ENCODE measurements around the gene CAMK1D.
A peak's percentile ranks its signal among the peaks of the same experiment; 100 is the strongest.

Gene CAMK1D

DNA sequence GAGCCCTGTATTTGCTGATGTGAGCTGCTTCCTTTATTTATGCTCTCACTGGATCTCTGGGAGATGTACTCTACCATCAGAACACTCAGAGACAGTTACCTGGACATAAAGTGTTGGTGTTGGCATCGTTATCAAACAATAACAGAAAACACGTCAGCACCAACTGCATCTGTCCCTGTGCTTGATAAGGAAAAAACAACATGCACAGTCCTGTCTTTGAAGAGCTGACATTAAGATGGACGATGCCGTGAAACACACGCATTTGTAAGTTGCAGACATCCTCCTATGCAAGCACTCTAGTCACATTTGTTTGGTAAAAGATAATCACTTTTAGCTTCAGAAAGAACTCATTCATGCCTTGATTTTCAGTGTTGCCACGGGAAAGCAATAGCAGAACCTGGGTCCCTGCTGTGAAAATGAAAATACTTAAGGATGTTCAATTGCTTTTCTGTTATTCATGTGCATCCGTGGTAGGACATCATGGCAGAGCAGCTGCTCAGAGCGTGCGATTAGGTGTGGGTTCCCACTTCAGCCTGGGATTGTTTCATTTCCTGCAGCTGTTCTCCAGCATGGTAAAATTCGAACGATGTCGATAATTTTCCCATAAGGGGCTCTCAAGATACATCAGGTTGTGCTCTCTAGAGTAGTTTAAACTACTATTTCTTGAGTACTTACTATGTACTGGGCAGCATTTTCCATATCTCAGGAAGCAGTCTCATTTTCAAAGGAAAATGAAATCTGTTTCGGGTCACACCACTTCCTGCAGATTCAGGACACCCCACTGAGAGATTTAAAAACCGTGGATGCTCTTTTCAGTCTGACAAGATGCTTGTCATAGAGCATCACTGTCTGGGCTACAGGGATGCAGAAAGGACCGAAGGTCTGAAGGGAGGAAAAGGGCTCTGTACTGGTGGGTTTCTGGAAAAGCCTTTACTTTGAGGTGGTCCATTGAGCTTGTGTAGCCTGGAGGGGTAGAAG is 248.7 kb downstream of the CAMK1D start:
- Mint-ChIP-seq H3K4me3 (no peak overlapping the region), H3K27ac (peak overlapping the region; percentile 85), H3K27me3 (no peaks in the 10 kb centered on the region), H3K36me3 (peaks cover 22 to 53% of the 10 kb centered on the region in 2 donors), H3K4me1 (peaks cover 35 to 63% of the 10 kb centered on the region in 2 donors), H3K9me3 (peaks cover 7% of the 10 kb centered on the region in 2 donors)
- DNase-seq (no peak), ATAC-seq (replicated peaks) (no peak)

GRCh38 chr10:12600652-12601051 is 251.3 kb downstream of the CAMK1D start:
- Mint-ChIP-seq H3K27ac (no peak overlapping the region), H3K4me1 (peaks cover 29 to 56% of the 10 kb centered on the region in 2 donors)
- ATAC-seq (replicated peaks) = no peak

DNA sequence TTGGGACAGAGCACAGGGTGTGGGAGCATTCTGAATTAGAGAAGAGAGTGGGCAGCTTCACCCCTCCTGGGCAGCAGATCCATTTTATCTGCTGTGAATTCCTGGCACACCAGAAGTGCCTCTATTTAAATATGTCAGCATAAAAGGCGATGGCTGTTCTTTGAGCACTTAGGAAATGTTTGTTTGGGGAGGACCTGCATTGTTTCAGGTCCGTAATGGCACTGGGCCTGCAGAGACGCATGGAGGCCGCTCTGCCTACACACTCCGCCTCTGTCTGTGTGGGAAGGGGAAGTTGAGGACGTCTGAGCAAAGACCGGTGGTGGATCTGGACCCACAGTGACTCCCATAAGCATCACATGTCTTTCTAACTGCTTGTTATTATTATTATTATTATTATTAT is 253.2 kb downstream of the CAMK1D start:
- peaks cover 9 to 29% of the 10 kb centered on the region in 2 donors for H3K36me3 Mint-ChIP-seq
- H3K4me1 Mint-ChIP-seq = peaks cover 37 to 58% of the 10 kb centered on the region in 2 donors
- H3K4me3 Mint-ChIP-seq = no peak overlapping the region
- no peak for DNase-seq
- H3K27me3 Mint-ChIP-seq = no peaks in the 10 kb centered on the region
- no peak overlapping the region for H3K27ac Mint-ChIP-seq
- ATAC-seq (replicated peaks) = no peak
- no peaks in the 10 kb centered on the region for H3K9me3 Mint-ChIP-seq

More at GRCh38 chr10:12600652-12601051, 251.3 kb downstream of the CAMK1D start:
- Mint-ChIP-seq H3K4me3 (no peak overlapping the region), H3K27me3 (no peaks in the 10 kb centered on the region), H3K36me3 (peaks cover 10 to 39% of the 10 kb centered on the region in 2 donors), H3K9me3 (peaks cover 0 to 4% of the 10 kb centered on the region in 2 donors)
- no peak for DNase-seq

GRCh38 chr10:12603766-12604470 is 254.6 kb downstream of the CAMK1D start:
- no peak overlapping the region for H3K4me3 Mint-ChIP-seq
- H3K36me3 Mint-ChIP-seq = peaks cover 10 to 20% of the 10 kb centered on the region in 2 donors
- H3K9me3 Mint-ChIP-seq = no peaks in the 10 kb centered on the region
- H3K4me1 Mint-ChIP-seq = peaks cover 32 to 50% of the 10 kb centered on the region in 2 donors
- ATAC-seq (replicated peaks) (no peak), DNase-seq (no peak)
- no peak overlapping the region for H3K27ac Mint-ChIP-seq
- H3K27me3 Mint-ChIP-seq = no peaks in the 10 kb centered on the region

GRCh38 chr10:12605580-12606405 is 256.4 kb downstream of the CAMK1D start:
- no peaks in the 10 kb centered on the region for H3K27me3 Mint-ChIP-seq
- peak overlapping the region; percentile 87 to 89 for H3K4me3 Mint-ChIP-seq
- peak; percentile 84 to 87 for ATAC-seq (replicated peaks)
- peaks cover 4 to 13% of the 10 kb centered on the region in 2 donors for H3K36me3 Mint-ChIP-seq
- DNase-seq = peak; percentile 38
- H3K9me3 Mint-ChIP-seq = no peaks in the 10 kb centered on the region
- H3K27ac Mint-ChIP-seq = peak overlapping the region; percentile 98
- H3K4me1 Mint-ChIP-seq = peaks cover 26 to 47% of the 10 kb centered on the region in 2 donors

GRCh38 chr10:12606461-12606860 is 257.1 kb downstream of the CAMK1D start:
- Mint-ChIP-seq H3K36me3 (peaks cover 4 to 13% of the 10 kb centered on the region in 2 donors), H3K4me3 (peak overlapping the region; percentile 87 to 89), H3K4me1 (peaks cover 25 to 43% of the 10 kb centered on the region in 2 donors), H3K9me3 (no peaks in the 10 kb centered on the region), H3K27me3 (no peaks in the 10 kb centered on the region), H3K27ac (peak overlapping the region; percentile 98)
- DNase-seq = no peak
- ATAC-seq (replicated peaks) = peak; percentile 24 to 26

- H3K4me3 Mint-ChIP-seq = no peak overlapping the region
- H3K36me3 Mint-ChIP-seq = peaks cover 6 to 12% of the 10 kb centered on the region in 2 donors
- H3K27me3 Mint-ChIP-seq = no peaks in the 10 kb centered on the region
- no peaks in the 10 kb centered on the region for H3K9me3 Mint-ChIP-seq
- no peak overlapping the region for H3K27ac Mint-ChIP-seq
- no peak for ATAC-seq (replicated peaks)
- DNase-seq = no peak
- H3K4me1 Mint-ChIP-seq = peaks cover 25 to 41% of the 10 kb centered on the region in 2 donors
Measured at GRCh38 chr10:12608761-12609160, 259.4 kb downstream of the CAMK1D start.

- Mint-ChIP-seq H3K9me3 (no peaks in the 10 kb centered on the region), H3K36me3 (peaks cover 6 to 11% of the 10 kb centered on the region in 2 donors), H3K4me1 (peaks cover 25 to 40% of the 10 kb centered on the region in 2 donors), H3K27ac (no peak overlapping the region), H3K27me3 (no peaks in the 10 kb centered on the region), H3K4me3 (no peak overlapping the region)
- ATAC-seq (replicated peaks) (no peak), DNase-seq (no peak)
Measured at GRCh38 chr10:12609435-12609834, 260.1 kb downstream of the CAMK1D start.

DNA sequence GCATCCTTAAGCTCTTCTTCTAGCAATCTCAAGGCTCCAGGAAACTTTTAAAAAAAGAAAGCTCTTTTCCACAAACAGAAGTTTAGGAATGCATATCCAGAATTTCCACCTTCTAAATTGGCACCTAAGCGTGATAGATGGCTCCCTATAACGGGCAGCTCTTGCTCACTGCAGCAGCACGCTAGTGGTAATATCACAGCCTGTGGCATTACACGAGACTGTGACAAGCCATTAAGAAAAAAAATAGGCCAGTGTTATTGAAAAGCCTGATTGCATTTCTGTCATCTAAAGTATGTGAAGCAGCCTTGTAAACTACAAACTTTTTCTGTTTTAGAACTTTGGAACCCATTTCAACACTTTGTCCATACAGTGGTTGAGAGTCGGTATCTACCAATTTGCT is 263.8 kb downstream of the CAMK1D start:
- no peak for ATAC-seq (replicated peaks)
- H3K36me3 Mint-ChIP-seq = peaks cover 6 to 8% of the 10 kb centered on the region in 2 donors
- DNase-seq = no peak
- H3K9me3 Mint-ChIP-seq = no peaks in the 10 kb centered on the region
- no peaks in the 10 kb centered on the region for H3K27me3 Mint-ChIP-seq
- H3K27ac Mint-ChIP-seq = no peak overlapping the region
- H3K4me1 Mint-ChIP-seq = peaks cover 13 to 32% of the 10 kb centered on the region in 2 donors
- no peak overlapping the region for H3K4me3 Mint-ChIP-seq

GRCh38 chr10:12614177-12614995 is 265.0 kb downstream of the CAMK1D start:
- Mint-ChIP-seq H3K27me3 (no peaks in the 10 kb centered on the region), H3K4me1 (peaks cover 13 to 36% of the 10 kb centered on the region in 2 donors), H3K9me3 (no peaks in the 10 kb centered on the region), H3K4me3 (no peak overlapping the region), H3K36me3 (peaks cover 2 to 8% of the 10 kb centered on the region in 2 donors), H3K27ac (no peak overlapping the region)
- ATAC-seq (replicated peaks) (no peak), DNase-seq (no peak)

- DNase-seq (no peak), ATAC-seq (replicated peaks) (no peak)
- H3K27ac Mint-ChIP-seq = no peak overlapping the region
- H3K27me3 Mint-ChIP-seq = no peaks in the 10 kb centered on the region
- H3K9me3 Mint-ChIP-seq = no peaks in the 10 kb centered on the region
- no peak overlapping the region for H3K4me3 Mint-ChIP-seq
- peaks cover 2 to 4% of the 10 kb centered on the region in 2 donors for H3K36me3 Mint-ChIP-seq
- H3K4me1 Mint-ChIP-seq = peaks cover 20 to 42% of the 10 kb centered on the region in 2 donors
Measured at GRCh38 chr10:12615296-12616220, 266.2 kb downstream of the CAMK1D start.
